GM19351 (cell line): ENCODE data around the gene KCNH1.

Experiments used
- ATAC-seq: cut with Tn5 transposase; IDR thresholded peaks from one replicate; pipeline ENCODE4 v1.9.1; 2021; ENCODE audit warnings: mild to moderate bottlenecking, moderate library complexity; ENCODE audit not compliant: unreplicated experiment

Gene KCNH1

DNA sequence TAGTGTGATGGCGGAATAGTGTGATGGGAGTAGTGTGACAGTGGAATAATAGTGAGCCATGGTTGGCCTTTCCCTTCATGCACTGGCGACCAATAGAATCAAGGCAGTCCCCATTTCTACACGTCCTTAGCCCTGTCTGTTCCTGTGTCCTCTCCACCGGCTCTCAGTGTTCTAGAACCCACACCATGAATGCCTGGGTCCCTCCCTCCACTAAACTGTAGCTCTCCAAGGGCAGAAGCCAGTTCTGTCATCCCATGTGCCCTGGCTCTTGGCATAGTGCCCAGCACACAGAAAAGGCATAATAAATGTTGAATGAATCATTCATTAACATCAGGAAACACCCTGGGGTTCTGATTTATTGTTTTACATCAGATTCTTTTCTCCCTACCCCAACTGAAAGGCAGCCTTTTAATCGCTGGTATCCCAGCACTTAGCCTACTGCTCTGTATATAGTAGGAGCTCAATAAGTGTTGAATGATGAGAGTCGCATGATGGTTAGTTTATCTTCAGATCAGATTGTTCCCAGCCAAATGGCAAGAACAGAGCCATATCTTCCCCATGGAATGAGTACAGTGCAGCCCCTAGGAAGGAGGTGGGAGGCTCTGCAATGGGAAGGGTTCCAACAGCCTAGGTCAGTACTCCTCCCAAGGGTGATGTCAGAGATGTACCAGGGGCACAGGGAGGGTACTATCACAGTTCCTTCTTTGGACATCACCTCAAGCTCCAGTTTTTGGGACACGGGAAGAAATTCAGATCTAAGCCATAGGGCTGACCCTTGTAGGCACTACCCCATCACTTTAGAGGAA is 479.6 kb downstream of the KCNH1 start:
- no peak for ATAC-seq

DNA sequence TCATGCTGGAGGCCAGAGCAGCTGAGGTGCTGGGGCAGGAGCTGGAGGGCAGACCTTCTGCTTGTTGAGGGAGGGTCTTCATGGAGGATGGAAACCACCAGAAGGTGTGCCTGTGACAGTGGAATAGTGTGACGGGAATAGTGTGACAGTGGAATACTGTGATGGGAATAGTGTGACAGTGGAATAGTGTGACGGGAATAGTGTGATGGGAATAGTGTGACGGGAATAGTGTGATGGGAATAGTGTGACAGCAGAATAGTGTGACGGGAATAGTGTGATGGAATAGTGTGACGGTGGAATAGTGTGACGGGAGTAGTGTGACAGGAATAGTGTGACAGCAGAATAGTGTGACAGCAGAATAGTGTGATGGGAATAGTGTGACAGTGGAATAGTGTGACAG is 480.2 kb downstream of the KCNH1 start:
- ATAC-seq: no peak

DNA sequence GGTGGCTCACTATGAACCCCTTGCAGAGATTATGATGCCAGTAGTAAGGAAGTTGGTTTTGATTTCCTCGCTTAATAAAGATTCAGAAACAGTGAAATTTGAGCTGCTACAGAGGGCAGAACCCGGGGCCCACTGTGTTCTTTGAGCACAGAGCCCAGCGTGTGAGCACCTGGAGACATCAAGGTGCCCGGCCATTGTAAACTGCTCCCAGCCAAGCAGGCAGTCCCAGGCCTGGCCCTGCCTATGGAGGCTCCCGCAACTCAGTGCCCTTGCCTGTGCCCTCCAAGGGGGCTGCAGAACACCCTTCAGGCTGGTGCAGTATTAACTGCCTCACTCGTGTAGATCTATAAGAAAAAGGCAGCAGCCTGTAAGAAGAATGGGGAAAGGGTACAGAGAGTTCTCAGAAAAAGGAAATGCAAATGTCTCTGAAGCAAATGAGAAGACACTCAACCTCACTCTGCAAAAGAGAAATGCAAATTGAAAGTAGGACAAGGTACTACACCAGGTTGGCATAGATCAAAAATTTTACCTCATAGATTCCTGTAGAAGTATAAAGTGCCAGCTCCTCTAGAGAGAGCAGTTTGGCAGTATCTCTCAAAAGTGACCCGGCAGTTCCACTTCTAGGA is 481.5 kb downstream of the KCNH1 start:
- ATAC-seq: no peak

DNA sequence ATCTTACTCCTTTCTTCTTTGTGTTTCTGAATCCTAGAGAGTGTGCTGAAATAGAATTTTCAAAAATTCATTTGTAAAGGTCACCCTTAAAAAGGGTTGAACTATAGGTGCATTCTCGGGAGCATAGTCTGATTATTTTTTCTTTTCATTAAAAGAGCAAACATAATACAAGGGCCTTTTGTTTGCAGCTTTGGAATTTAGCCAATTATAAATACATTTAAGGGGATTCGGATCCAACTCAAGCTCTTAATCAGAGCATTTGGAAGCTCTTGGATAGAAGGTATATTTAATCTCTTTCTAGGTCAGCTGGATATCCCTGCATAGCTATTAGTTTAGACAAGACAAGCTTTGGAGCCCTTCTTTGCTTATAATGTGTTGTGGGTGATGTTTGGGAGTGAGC is 483.5 kb downstream of the KCNH1 start:
- no peak for ATAC-seq

DNA sequence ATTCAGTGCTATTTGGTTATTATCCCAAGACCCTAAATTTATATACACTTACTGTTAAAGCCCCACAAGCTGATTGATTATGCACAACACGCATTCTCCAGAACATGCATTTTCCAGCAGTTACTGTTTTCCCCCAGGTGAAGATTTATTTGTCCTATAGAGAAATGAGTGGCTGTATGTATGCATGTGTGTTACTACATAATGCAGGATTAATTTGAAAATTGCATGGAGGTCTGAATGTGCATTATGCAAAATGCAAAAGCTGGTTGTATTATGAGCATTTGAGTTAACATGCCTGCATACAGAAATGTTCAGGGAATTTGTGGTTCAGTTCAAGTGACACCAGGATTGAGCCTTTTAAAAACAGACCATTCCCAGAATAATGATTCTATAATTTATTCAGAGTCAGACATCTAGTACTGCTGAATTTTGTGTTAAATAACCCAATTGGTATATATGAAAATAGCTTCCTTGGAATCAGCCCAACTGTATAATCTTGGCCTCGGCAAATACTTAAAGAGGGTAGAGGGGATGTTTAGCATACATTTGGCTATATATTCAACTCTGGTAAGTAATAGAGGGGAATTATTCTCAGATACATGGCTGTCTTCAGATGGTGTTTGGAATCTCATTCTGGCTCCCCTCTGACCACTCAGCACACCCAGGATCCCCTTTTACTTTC is 485.2 kb downstream of the KCNH1 start:
- no peak for ATAC-seq

DNA sequence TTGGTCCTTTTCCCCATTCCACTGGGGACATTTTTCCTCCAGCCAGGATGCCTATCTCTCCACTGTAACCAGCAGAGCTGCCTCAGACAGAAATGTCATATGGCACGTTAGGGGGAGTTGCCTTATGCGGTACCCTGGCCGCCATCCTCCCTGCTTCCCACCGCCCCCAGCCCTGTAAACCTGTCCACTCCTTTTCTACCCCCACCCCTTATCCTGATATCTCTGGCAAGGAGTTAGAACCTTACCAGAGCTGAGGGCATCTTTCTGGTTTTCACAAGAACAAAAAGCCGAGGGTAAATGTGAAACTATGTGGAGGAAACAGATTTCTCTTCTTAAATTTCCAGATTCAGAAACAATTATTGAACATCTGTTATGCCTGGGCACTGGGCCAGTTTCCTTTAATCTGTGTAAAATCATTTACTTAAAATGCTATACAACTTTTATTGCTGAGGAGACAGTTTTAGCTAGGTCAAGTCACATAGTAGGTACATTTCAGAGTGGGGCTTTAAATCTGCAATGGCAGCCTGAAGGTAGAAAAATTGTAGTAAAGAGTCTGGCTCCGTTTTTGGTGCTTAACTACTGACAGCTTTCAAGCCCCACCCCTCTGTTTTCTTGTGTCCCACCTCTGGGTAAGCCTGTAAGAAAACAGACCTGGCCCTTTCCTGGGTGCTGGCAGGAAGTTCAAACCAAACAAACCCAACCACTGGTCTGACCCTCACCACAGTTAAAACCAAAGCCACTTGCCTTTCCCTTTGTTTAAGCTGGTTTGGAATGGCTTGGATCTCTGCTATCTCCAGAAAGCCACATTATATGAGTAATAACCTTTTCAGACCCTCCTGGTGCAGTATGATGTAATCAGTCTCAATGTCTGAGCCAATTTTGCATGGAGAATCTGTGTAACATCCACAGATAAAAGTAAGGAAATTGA is 486.3 kb downstream of the KCNH1 start:
- no peak for ATAC-seq

DNA sequence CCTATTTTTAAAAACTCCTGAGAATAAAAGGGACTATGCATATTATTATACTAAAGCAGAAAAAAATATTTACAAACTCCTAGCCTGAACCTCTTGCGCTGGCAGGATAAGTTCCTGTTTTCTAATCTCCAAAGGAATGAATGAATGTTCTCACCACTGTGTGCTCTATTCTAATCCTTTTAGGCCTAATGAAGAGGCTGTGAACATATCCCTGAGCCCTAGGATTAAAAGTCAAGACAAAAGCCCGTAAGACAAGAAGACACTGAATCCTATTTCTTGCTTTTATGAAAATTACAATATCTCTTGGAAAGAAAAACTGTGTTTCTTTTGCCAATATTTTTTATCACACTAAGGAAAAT is 487.7 kb downstream of the KCNH1 start:
- ATAC-seq: no peak

DNA sequence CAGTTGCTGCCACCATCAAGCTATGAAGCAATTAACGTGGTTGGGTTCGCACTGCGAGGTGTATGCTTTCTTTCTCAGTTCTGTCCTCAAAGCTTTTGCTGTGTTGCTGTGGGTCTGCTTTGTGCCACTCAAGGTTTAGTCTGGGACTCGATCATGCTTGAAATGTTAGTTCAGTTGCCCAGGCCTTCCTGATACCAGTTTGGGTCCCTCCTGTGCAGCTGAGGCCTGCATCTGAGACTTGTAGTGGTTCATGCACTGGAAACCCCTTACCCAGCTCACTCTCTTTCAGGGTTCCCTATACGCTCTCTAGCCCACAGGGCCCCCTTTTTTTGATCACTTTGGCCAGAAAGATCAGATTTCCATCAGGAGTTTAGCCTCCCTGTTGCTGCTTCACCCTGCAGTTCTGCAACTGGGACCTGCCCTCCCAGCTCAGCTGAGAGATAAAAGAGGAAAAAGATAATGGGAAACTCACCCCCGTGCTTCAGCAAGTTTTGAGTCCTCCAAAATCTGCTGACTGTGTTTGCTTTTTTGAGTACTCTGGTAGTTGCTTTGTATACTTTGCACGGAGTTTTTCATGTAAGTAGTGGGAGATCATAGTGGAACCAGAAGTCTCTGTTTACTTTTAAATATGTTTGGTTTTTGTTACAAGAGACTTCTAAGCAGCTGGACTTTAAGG is 488.2 kb downstream of the KCNH1 start:
- ATAC-seq: no peak

DNA sequence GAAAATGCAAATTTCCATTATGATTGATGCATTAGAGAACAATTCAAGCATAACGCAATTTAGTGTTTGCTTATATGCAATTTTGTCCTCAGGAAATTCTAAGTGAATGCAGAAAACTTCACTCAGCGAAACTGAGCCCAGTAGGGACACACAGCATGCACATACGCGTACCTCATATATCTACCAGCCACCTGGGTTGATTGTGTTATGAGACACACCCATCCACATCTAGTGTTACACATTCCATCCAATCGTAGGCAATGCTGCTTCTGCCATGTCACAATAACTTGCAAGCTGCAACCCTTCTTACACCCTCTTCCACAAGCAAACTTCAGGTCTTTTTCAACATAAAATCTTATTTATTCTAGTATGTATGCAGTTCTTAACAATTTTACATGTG is 492.4 kb downstream of the KCNH1 start:
- ATAC-seq: no peak

DNA sequence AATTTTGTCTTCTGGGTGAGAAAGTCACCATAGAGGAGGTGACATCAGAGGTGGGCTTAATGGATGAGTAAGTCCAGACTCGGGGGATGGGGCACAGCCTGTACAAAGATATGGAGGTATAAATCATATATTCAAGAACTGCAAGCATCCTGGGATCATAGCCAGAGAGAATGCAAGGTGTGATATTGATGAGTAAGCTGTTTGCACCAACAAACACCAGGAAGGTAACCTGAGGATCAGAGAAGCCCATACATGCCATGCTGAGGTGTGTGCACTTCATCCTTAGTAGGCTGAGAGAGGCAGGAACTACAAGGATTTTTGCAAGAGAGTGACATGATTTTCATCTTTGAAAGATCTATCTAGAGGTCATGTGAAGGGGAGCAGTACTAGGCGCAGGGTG is 498.8 kb downstream of the KCNH1 start:
- no peak for ATAC-seq

DNA sequence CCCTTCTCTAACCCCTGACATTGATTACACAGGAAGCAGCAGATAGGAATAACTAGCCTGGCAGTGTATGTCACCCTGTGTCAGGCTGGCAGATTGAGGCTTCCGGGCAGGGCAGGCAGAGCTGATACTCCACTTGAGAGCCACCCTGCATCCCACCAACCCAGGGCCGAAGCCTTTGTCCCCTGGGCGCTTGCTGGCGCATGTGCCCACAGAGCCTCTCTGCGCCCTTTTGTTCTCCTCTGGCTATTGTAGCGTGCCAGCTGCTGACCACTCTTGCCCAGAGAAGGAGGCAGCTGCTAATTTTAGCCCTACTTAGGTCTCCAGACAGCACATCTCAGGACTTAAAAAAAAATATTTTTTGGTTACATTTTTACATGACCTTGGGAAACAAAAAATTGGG is 500.3 kb downstream of the KCNH1 start:
- ATAC-seq: no peak

DNA sequence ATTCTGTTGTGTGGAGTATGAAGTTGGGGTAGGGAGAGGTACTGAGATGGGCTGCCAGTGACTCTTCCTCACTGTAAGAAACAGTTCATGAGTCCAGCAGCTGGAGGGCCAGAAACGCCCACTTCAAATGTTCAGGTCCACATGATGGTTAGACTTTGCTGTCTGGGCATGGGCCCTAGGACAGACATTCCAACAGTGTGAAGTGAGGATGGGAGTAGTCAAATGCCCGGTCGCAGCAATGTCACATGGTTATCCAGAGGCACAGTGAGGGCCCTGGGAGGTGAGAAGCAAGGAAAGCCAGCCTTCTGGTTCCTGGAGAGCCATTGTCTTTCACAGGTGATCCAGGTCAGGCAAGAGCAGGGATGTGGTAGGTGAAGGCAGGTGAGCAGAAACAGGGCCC is 500.8 kb downstream of the KCNH1 start:
- ATAC-seq: no peak

DNA sequence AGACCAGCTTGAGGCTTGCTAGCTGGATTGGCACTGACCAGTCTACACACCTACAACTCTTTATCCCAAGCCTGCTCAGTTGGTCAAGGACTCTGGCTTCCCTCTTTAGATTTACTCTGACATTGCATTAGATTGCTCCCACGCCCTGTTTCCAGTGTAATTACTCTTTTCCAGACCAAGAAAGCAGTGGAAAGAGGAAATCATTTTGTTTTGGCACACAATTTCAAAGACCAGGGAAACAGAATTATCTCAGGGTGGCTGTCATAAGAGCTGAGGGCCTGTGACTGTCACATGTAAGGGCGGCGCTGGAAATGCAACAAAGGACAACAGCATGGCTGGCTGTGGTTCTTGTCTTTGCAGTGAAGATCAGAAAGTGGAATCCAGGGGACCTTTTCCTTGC is 502.5 kb downstream of the KCNH1 start:
- ATAC-seq: no peak

DNA sequence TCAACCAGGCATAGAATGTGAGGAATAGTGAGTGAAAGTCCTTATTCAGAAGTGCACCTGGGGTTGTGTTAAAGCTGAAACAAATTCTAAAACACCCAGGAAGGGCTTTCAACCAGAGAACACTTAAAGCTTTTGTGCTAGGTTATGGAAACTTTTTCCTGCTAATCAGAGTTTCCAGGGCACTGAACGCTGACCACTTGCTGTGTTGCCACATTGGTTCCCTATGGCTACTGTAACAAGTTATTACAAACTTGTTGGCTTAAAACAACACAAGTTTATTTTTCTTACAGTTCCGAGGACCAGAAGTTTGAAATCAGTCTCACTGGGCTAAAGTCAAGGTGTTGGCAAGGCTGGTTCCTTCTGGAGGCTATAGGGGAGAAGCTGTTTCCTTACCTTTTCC is 504.7 kb downstream of the KCNH1 start:
- ATAC-seq: no peak

DNA sequence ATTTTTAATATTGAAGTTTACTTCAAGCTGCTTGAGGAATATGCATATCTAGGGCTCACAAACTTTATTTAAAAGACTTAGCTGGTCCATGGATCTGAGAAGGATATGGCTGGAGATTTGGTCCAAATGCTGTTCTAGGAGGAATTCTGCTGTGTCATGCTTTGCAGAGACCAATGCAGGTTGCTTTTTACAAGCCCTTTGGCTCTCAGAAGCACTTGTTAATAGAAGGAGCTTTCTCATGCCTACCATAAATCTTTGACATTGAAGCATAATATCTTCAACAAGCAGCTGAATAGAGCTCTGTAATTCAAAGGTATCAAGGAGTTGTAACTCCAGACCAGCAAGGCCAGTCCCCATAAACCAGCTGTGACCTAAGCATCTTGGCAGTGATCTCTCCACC is 506.2 kb downstream of the KCNH1 start:
- no peak for ATAC-seq
